AG04449 (cell line): ENCODE results near the gene RPGRIP1L.

Experiments used
- CTCF ChIA-PET: fragments of 350-600 bp; formaldehyde crosslinking; extraction: SDS; loops from one replicate; lab custom pipeline; 2021; ENCODE audit warnings: antibody characterized with exemption; lab: Yijun Ruan, JAX
- POLR2A ChIA-PET: fragments of 400-600, 350-600 bp; formaldehyde crosslinking; extraction: SDS; loops from one replicate; lab custom pipeline; 2020; ENCODE audit warnings: antibody characterized with exemption, inconsistent platforms; lab: Yijun Ruan, JAX
- DNase-seq: peaks from one replicate; pipeline ENCODE4 v3.0.0-alpha.2; 2010; ENCODE audit warnings: low read depth, low spot score
- H3K4me3 ChIP-seq: 2 replicates; pipeline ENCODE4 v1.5.1; 2011; ENCODE audit warnings: low read depth, mild to moderate bottlenecking, control low read depth, low read length
- TF ChIP-seq, protein P1 (sequence below): IDR thresholded peaks from one replicate; pipeline ENCODE4 v1.5.1; 2011; ENCODE audit warnings: mild to moderate bottlenecking, moderate library complexity, low read length, control low read depth, inconsistent platforms; ENCODE audit not compliant: insufficient read depth; ENCODE audit errors: missing control alignments

RPGRIP1L gene

GRCh38 chr16:53583401-53583800 is 120.3 kb downstream of the RPGRIP1L start:
- POLR2A ChIA-PET, result no interaction called here
- CTCF ChIA-PET, result no interaction called here
- no peak overlapping the region for H3K4me3 ChIP-seq
- TF ChIP-seq, protein P1, sequence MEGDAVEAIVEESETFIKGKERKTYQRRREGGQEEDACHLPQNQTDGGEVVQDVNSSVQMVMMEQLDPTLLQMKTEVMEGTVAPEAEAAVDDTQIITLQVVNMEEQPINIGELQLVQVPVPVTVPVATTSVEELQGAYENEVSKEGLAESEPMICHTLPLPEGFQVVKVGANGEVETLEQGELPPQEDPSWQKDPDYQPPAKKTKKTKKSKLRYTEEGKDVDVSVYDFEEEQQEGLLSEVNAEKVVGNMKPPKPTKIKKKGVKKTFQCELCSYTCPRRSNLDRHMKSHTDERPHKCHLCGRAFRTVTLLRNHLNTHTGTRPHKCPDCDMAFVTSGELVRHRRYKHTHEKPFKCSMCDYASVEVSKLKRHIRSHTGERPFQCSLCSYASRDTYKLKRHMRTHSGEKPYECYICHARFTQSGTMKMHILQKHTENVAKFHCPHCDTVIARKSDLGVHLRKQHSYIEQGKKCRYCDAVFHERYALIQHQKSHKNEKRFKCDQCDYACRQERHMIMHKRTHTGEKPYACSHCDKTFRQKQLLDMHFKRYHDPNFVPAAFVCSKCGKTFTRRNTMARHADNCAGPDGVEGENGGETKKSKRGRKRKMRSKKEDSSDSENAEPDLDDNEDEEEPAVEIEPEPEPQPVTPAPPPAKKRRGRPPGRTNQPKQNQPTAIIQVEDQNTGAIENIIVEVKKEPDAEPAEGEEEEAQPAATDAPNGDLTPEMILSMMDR, result no peak
- no peak for DNase-seq

DNA sequence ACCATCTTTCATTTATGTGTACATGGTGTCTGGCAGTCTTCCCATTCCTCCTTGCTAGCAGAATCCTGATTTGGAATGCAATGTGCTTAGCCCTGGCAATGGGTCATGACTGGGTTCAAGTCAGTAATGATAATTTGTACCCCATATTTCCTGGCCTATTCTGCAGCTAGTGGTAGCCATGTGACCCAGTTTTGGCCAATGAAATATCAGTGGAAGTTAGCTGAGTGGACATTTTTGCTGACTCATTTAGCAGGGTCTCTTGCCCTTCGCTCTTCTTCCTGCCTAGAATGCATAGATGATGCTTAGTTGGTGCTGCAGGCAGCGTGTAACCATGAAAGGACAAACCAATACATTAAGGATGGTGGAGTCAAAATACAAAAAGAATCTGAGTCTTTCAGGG is 121.9 kb downstream of the RPGRIP1L start:
- DNase-seq, result no peak
- CTCF ChIA-PET, result no interaction called here
- TF ChIP-seq, protein P1, result no peak
- H3K4me3 ChIP-seq, result no peak overlapping the region
- POLR2A ChIA-PET, result no interaction called here

DNA sequence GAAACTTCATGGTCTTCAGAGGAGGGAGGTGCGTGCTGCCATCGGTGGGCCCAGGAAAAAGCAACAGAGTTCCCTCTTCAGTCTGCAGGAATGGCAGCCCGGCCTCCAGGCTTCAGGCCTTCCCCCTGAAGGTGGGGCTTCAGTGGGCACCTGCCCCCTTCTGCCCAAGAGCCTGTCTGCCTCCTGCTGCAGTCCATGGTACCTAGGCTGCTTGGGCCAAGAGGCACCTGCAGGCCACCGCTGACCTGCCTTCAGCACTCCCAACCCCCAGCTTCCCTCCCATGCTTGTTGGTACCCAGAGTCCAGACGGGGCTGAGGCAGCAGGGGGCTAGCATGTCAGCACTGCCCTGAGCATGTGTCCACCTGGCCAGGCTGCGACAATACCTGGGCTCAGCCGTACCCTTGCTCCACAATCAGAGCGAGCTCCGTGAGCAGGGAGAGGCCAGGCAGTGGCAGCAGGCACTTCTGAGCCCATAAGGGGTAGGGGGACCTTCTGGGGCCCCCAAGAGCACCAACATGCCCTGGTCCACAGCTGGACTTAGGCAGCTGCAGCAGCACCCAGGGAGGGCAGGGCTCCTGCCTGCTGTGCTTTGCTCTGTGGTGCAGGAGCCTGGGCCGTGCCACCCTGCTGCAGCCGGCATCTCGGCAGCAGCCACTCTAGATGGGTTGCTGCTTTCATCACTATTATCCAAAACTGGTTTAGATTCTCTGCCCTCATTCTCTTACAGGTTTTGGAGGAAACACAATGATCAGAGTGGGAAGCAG is 123.4 kb downstream of the RPGRIP1L start:
- CTCF ChIA-PET, result no interaction called here

GRCh38 chr16:53576904-53577303 is 126.8 kb downstream of the RPGRIP1L start:
- ChIA-PET POLR2A (no interaction called here), CTCF (no interaction called here)
- TF ChIP-seq, protein P1, result no peak
- DNase-seq, result no peak
- no peak overlapping the region for H3K4me3 ChIP-seq

More for the DNA sequence above, 123.4 kb downstream of the RPGRIP1L start:
- H3K4me3 ChIP-seq, result no peak overlapping the region
- DNase-seq, result no peak
- TF ChIP-seq, protein P1, result no peak
- POLR2A ChIA-PET, result no interaction called here

- TF ChIP-seq, protein P1, result no peak
- DNase-seq, result no peak
These were observed 127.4 kb downstream of the RPGRIP1L start for GRCh38 chr16:53576210-53576609.

DNA sequence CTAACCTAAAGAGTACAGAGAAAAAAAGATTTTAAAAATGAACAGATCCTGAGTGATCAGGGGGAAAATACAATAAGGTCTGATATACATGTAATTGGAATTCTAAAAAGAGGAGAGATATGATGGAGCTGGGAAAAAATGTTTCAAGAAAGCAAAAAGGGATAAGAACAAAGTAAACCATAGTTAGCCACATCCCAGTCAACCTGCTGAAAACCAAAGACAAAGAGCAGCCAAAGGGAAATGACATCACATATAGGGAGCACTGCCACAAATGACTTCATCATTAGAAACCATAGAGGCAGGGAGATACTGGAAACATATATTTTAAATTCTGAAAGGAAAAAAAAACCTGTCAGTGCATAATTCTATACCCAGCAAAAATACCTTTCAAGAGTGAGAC is 131.9 kb downstream of the RPGRIP1L start:
- no peak for DNase-seq
- POLR2A ChIA-PET, result no interaction called here
- CTCF ChIA-PET, result no interaction called here

More at GRCh38 chr16:53576210-53576609, 127.4 kb downstream of the RPGRIP1L start:
- no peak overlapping the region for H3K4me3 ChIP-seq
- POLR2A ChIA-PET, result no interaction called here
- CTCF ChIA-PET, result no interaction called here

More for the DNA sequence above, 131.9 kb downstream of the RPGRIP1L start:
- TF ChIP-seq, protein P1, result no peak
- no peak overlapping the region for H3K4me3 ChIP-seq
